Astrocyte of the cerebellum (primary cell): Measurements from ENCODE around the gene RFX4.

ENCODE experiments used
- DNase-seq: peaks from one replicate; pipeline ENCODE4 v3.0.0-alpha.2; 2011; ENCODE audit warnings: low read depth
- H3K4me3 ChIP-seq: 2 replicates; pipeline ENCODE4 v1.5.1; 2011; ENCODE audit warnings: mild to moderate bottlenecking, low read depth, low read length, moderate library complexity
- in situ Hi-C: cut with HindIII; loops from 2 replicates; pipeline ENCODE4 v1.10.0; 2017; ENCODE audit warnings: low sequenced_read_pairs
- TF ChIP-seq, protein P1 (sequence below): IDR thresholded peaks from 2 replicates; pipeline ENCODE4 v1.5.1; 2012; ENCODE audit warnings: low read length, low read depth, moderate library complexity, mild to moderate bottlenecking; ENCODE audit errors: missing control alignments

The RFX4 gene

GRCh38 chr12:106584104-106585064, 1.6 kb downstream of the RFX4 start:
- TF ChIP-seq, protein P1, sequence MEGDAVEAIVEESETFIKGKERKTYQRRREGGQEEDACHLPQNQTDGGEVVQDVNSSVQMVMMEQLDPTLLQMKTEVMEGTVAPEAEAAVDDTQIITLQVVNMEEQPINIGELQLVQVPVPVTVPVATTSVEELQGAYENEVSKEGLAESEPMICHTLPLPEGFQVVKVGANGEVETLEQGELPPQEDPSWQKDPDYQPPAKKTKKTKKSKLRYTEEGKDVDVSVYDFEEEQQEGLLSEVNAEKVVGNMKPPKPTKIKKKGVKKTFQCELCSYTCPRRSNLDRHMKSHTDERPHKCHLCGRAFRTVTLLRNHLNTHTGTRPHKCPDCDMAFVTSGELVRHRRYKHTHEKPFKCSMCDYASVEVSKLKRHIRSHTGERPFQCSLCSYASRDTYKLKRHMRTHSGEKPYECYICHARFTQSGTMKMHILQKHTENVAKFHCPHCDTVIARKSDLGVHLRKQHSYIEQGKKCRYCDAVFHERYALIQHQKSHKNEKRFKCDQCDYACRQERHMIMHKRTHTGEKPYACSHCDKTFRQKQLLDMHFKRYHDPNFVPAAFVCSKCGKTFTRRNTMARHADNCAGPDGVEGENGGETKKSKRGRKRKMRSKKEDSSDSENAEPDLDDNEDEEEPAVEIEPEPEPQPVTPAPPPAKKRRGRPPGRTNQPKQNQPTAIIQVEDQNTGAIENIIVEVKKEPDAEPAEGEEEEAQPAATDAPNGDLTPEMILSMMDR, result no peak
- no peak overlapping the region for H3K4me3 ChIP-seq
- no peak for DNase-seq
- in situ Hi-C loops, result no loop called here

GRCh38 chr12:106585105-106585520, 2.3 kb downstream of the RFX4 start:
- H3K4me3 ChIP-seq, result no peak overlapping the region
- in situ Hi-C loops, result no loop called here
- no peak for DNase-seq
- TF ChIP-seq, protein P1, result no peak

DNA sequence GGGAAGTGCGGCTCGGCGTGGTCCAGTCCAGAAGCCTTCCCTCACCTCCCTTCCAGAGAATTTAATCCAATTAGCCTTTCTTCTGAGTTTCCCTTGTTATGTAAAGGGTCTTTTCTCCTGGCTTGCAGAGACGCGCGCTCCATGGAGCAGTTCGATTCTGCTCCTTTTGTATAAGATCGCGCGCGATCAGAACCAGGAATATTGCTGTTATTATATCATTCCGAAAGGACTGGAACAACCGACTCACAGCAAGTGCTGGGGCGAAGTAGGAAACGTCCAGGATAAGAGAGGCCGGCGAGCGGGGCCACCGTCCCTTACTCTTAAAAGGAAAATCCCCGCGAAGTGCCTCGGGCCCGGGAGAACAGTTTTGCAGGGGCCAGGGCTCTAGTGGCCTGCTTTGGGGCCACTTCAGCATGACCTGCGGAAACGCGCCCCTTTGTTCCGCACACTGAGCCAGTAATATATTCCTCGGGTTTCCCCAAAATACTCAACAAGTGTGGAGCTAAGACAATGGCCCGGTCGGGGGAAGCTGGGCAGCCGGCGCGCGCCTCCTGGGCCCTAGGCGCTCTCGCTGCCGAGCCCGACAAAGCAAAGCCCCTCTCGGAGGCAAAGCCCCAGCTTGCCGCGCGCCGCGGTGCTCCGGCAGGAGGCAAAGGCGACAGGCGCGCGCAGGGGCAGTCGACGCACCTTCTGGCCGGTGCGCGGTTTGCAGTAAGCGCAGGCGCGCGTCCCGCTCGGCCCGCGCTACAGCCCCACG, 2.9 kb downstream of the RFX4 start:
- in situ Hi-C loops, result no loop called here
- TF ChIP-seq, protein P1, result no peak
- no peak for DNase-seq
- no peak overlapping the region for H3K4me3 ChIP-seq

GRCh38 chr12:106586278-106586802, 3.5 kb downstream of the RFX4 start:
- no peak for DNase-seq
- TF ChIP-seq, protein P1, result no peak
- no peak overlapping the region for H3K4me3 ChIP-seq
- in situ Hi-C loops, result no loop called here

- peak overlapping the region; percentile 15 for H3K4me3 ChIP-seq
- in situ Hi-C loops, result no loop called here
- TF ChIP-seq, protein P1, result no peak
- no peak for DNase-seq
Measured at GRCh38 chr12:106586803-106587684, 4.2 kb downstream of the RFX4 start.
